ENCODE data around the gene SLC9A1. TPM values are rescaled to one million over a fixed set of nuclear protein-coding genes. Genes with fewer than 3 reads are reported as not detected.

SLC9A1 gene
- 9.2 and 27.8 TPM in 2 replicates for total RNA-seq

GRCh38 chr1:27154991-27155781, at the start of gene SLC9A1:
Gene SLC9A1, minus strand, starts transcription at chr1:27155125. Its CDS starts 791 bp downstream, at chr1:27154334.

Other genes with a start within 250 kb of the SLC9A1 start
- not detected in 2 replicates for gene NR0B2, start 241.2 kb downstream of the SLC9A1 start, total RNA-seq
- gene NUDC, start 233.4 kb downstream of the SLC9A1 start, total RNA-seq: 14.0 and 31.8 TPM in 2 replicates
- gene KDF1, start 194.7 kb downstream of the SLC9A1 start, total RNA-seq: not detected in 2 replicates
- 14.8 and 17.0 TPM in 2 replicates for gene TRNP1, start 161.4 kb downstream of the SLC9A1 start, total RNA-seq
- gene TENT5B, start 142.3 kb downstream of the SLC9A1 start, total RNA-seq: 1.2 and 1.3 TPM in 2 replicates
- gene WDTC1, start 79.5 kb upstream of the SLC9A1 start, total RNA-seq: 21.1 and 35.8 TPM in 2 replicates
- 15.7 and 20.8 TPM in 2 replicates for gene TMEM222, start 167.0 kb upstream of the SLC9A1 start, total RNA-seq
- 0.23 and 0.59 TPM in 2 replicates for gene SYTL1, start 186.9 kb upstream of the SLC9A1 start, total RNA-seq
- 11.3 and 18.7 TPM in 2 replicates for gene MAP3K6, start 211.8 kb upstream of the SLC9A1 start, total RNA-seq
- gene FCN3, start 219.7 kb upstream of the SLC9A1 start, total RNA-seq: not detected in 2 replicates
- not detected in 2 replicates for gene CD164L2, start 228.2 kb upstream of the SLC9A1 start, total RNA-seq
- 0.89 and 1.1 TPM in 2 replicates for gene GPR3, start 237.5 kb upstream of the SLC9A1 start, total RNA-seq

All from smooth muscle cell of the umbilical artery (primary cell).